GM18519 (cell line): ENCODE results near the gene BPIFB4.
"Not testable (repeated sequence)": the region's sequence is repeated elsewhere in the genome, so short reads cannot be mapped to it uniquely, and the experiment has no call there.

Experiments
- ATAC-seq: cut with Tn5 transposase; IDR thresholded peaks from one replicate; pipeline ENCODE4 v1.9.1; 2021; ENCODE audit warnings: mild to moderate bottlenecking, moderate library complexity; ENCODE audit not compliant: unreplicated experiment, low FRiP score

The BPIFB4 gene

DNA sequence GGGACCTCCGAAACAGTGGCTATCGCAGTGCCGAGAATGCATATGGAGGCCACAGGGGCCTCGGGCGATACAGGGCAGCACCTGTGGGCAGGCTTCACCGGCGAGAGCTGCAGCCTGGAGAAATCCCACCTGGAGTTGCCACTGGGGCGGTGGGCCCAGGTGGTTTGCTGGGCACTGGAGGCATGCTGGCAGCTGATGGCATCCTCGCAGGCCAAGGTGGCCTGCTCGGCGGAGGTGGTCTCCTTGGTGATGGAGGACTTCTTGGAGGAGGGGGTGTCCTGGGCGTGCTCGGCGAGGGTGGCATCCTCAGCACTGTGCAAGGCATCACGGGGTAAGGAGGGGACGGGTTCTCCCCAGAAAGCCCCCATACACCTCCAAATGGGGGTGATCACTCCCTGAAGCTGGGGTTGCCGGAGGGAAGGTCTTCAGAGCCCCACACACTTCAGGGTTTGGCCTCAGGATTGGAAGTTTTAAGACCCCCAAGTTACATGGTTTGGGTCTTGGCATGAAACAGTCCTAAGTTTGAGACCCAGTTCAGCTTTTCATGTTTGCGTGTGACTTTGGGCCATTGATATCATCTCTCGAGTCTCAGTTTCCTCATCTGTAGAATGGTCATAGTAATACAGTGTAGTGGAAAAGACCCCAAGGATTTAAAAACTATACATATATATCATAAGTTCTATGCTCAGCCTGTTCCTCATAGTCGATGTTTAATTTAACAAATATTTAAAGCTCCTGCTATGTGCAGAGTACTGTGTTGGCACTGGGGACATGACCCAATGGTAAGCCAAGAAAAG lies 4.3 kb downstream of the BPIFB4 start:
- ATAC-seq = no peak

DNA sequence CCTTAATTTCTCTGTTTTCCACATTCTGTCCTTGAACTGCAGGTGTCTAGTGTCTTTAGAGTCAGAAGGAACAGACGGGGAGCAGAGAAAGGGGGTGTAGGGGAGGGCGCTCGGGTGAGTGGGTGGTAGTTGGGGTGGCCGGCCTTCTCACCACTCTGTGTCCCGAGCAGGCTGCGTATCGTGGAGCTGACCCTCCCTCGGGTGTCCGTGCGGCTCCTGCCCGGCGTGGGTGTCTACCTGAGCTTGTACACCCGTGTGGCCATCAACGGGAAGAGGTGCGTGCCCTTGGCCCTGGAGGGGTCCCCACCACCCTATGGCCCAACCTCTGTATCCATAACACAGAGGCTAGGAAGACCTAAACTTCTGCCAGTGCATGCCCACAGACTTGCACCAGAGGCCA lies 5.3 kb downstream of the BPIFB4 start:
- no peak for ATAC-seq

DNA sequence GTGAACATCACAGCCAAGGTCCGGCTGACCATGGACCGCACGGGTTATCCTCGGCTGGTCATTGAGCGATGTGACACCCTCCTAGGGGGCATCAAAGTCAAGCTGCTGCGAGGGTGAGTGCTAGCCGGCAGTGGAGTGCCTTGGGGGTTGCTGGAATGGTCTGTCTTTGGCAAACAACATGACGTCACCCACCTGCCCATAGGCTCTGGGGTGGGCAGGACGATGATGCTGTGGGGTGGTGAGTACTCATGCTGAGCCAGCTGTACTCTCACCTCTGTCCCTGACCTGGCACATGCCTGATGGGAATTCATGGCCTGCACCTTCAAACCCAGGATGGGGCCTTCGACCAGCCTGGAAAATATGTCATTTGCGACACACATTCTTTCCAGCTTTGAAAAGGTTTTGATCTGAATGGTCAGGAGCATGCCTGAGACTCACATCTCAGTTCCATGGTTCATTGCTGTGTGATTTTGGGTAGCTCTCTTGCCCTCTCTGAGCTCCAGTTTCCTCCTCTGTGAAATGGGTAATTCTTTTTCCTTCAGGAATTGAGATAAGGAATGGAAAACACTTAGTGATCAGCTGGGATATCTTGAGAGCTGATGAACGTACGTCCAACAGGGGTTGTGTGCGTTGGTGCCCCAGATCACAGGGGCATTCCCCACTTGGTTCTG lies 6.7 kb downstream of the BPIFB4 start:
- ATAC-seq = no peak

DNA sequence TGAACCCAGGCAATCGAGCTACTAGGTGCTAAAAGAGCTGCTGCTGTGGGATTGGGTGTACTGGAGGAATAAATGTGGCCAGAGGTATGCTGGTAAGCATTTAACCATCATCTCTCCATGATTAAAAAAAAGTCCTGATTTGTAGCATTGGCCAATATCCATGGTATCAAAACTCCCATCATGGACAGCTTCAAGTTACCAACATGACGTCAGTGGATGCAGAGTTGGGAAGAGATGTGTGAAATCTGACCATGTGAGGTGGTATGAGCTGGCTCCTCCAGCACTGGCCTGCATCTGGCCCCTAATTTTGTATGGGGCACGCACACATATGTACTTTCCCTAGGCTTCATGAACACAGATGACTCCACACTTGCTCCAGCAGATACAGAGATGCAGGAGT lies 11.7 kb downstream of the BPIFB4 start:
- no peak for ATAC-seq

DNA sequence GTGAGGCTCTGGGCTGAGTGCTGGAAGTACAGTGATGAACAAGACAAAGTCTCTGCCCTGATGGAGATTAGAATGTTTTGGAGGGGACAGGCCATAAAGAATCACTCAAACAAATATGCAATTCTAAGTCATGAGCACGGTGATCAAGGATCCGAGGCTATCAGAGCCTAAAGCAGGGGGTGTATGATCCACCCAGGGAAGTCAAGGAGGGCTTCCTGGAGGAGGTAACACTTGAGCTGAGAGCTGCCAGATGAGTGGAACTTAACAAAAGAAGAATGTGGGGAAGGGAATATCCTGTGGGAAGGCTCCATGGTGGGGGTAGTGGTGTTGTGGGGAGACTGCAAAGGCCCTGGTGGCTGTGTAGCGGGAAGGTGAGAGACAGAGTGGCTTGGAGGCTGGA lies 12.2 kb downstream of the BPIFB4 start:
- ATAC-seq = no peak

DNA sequence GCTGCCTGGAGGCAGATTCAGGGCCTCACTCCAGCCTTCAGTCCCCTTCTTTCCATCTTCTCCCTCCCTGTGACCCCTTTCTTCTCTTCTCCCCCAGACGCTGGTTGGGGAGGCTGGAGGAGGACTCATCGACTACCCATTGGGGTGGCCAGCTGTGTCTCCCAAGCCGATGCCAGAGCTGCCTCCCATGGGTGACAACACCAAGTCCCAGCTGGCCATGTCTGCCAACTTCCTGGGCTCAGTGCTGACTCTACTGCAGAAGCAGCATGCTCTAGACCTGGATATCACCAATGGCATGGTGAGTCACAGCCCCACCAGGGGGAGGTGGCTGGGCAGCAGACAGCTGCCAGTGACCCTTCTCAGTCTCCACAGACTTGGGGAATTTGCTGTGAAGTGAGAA lies 12.9 kb downstream of the BPIFB4 start:
- ATAC-seq = no peak

DNA sequence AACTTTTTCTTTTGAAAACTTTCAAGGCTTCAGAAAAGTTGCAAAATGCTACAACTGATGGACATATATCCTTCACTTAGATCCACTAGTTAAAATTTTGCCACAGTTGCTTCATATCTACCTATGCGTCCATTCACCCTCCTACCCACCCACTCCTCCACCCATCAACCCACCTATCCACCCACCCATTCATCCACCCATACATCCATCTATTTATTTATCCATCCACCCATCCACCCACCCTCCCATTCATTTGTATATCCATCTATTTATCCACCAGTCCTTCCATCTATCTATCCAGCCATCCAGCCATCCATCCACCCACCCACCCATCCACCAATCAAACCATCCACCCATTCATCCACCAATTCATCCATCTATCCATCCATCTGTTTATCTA lies 13.6 kb downstream of the BPIFB4 start:
- ATAC-seq = no peak

DNA sequence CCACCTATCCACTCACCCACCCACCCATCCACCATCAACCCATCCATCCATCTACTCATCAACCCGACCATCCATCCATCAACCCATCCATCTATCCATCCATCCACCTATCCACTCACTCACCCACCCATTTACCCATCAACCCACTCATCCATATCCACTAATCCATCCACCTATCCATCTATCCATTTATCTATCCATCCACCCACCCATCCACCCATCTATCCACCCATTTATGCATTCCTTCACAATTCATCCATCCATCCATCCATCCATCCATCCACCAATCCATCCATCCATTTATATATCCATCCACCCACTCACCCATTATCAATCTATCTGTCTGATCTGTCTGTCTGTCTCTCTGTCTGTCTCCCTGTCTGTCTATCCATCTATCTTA lies 14.1 kb downstream of the BPIFB4 start:
- ATAC-seq = no peak

DNA sequence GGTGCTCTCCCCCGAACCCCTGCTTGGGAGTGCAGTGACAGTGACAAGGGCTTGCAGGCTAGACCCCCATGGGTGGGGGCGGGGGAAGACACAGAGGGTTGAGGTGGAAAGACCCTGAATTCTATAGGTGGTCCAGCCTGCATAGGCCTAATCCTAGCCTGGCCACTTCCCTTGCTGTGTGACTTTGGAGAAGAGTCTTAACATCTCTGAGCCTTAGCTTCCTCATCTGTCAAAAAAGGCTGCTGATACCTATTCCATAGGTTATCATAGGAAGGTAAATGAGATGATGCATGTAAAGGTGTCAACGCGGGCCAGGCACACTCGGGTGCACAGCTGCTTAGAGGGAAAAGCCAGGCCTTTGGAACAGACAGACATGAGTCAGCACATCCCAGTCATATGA lies 15.8 kb downstream of the BPIFB4 start:
- ATAC-seq = no peak

DNA sequence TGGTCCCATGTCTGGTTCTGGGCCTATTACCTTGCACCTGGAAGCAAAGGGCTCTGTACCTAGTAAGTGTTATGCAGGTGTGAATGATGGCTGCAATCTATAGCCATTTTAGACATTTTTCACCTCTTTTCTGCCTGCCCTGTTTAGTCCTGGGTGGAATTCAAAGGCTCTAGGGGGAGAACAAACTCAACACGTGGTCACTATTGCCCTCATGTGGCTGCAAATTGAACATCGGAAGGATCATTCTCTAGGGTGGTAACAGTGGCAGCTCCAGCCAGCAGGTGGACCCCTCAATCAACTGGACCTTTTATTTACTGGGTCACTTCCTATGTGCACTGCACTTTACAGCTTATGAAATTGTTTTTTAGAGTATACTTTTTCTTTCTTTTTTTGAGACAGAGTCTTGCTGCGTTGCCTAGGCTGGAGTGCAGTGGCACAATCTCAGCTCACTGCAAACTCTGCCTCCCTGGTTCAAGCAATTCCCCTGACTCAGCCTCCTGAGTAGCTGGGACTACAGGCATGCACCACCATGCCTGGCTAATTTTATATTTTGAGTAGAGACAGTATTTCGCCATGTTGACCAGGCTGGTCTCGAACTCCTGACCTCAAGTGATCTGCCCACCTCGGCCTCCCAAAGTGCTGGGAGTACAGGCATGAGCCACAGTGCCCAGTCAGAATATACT lies 16.6 kb downstream of the BPIFB4 start:
- not testable (repeated sequence) for ATAC-seq

DNA sequence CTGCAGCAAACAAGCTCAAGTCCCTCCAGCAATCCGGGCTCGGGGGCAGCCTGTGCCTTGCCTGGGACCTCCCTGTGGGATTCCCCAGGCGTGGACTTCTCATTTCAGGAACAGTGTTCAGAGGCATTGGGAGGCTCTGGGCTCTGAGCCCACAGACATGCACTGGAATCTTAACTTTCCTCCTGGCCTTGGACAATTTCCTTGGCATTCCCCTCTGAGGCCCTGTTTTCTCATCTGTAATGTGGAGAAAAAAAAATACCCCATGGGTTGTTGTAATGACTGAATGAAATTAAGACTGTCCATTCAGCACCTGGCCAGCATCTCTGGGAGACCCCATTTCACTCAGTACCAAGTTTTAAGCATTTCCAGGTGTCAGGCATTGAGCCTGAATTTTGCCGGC lies 17.6 kb downstream of the BPIFB4 start:
- ATAC-seq = no peak

DNA sequence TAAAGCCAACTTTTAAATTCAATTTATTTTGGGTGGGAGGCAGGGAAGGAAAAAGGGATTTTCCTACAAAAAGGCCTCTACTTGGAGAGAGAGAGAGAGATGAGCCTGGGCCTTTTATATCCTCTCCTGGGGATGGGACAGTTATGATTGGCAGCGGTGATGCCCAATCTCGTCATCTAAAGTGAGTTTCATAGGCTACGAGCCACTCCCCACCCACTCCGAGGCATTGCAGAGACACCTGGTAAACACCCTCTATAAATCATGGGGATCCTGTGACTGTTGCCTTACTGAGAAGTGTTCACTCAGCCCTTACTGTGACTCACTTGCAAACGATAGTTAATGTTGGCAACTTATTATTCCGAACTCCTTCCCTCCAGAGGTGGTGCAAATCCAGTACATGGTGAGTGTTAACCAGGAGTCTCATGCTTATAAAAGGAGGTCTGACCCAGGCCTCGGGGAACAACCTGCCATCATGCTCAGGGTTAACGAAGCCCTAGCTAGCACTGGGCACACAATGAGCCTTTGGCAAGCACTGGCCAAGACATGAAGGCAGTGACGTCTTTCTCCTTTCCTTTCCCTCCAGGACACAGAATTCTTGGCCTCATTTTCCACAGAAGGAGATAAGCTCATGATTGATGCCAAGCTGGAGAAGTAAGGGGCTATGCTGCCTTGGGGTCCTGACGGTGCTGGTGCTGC lies 20.5 kb downstream of the BPIFB4 start:
- no peak for ATAC-seq

DNA sequence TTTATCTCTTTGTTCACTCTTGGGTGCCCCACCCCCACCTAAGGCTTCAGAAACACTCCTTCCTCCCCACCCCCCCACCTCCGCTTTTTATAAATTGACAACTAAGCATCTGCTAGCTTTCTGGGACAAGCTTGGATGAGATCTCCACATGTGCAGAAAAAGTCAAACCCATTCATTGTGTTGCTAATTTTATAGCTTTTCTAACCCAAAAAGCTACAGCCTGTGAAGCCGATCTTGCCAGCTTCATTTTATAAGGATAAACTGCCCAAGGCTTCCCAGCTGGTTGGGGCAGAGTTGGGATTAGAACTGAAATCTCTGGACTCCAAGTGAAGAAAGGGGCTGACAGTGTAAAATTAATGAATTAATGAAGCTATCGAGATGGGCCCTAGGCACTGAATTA lies 24.1 kb downstream of the BPIFB4 start:
- no peak for ATAC-seq

DNA sequence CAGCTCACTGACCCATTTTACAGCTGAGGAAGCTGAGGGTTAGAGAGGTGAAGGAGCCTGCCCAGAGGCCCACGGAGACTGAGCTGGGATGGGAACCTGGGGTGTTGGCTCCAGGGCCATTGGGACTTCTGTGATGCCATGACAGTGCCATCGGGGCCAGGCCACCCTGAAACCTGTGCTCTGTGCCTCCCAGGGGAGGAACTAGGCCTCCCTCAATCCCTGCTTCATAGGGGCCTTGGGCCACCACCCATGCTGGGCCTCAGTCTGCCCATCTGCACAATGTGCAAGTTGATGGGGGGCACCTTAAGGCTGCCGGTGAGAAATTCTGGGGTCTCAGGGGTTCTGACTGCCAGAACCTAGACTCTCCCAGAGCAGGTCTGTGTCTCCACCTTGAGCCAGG lies 24.9 kb downstream of the BPIFB4 start:
- ATAC-seq = no peak

DNA sequence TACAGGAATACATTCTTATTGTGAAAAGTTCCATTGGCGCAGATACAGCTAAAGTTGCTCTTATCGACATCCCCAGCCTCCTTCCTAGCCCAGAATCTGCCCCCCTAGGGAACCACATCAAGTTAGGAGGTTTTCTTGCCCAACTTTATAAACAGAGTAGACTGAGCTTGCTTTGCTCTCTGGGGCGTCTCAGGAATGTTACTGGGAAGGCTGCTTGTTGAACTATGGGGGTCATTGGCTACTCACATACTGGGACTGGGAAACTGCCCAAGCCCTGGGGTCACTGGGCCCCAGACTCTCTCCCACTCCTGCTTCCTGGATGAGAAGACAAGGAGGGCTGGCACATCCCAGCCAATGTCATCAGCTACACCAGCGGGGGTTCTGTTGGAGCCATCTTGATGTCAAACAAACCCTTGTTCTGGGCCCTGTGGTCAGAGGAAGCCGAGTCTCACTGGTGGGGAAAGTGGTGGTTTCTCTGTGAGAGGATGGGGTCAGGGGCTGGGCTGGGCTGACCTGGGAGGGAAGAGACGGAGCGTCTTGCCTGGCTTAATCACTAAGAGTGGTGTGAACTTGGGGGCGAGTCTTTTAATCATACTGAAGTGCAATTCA lies 26.0 kb downstream of the BPIFB4 start:
- no peak for ATAC-seq

DNA sequence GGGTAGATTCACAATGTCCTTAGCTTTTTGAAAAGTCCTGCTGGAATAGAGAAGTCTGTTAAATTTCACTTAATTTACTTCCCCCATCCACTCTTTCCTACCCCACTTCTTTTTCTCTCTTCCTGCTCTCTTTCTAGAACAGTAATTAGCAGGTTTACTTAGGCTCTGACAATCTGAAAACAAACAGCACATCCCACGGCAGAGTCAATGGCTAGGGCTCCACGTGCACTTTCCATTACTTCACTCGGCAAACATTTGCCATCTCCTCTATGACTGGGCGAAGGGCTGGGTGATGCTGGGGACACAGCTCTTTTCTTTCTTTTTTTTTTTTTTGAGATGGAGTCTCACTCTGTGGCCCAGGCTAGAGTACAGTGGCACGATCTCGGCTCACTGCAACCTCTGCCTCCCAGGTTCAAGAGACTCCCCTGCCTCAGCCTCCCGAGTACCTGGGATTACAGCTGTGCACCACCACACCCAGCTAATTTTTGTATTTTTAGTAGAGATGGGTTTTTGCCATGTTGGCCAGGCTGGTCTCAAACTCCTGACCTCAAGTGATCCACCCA lies 26.7 kb downstream of the BPIFB4 start:
- not testable (repeated sequence) for ATAC-seq

DNA sequence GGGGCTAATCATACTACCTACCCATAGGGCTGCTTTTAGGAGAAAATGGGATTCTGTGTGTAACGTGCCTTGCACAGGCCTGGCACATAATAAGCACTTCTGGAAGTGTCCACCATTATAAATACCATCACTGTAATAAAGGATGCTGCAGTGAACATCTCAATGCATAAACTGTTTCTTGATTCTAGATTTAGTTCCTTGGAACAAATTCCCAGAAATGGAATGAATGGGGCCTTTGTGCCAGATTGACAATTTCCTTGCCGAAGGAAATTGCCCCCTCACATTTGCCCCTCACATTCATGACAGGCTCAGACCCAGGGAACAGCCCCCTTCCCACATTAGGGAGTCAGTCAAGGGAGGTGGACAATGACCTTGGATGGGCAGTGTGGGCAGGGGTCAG lies 29.2 kb downstream of the BPIFB4 start:
- ATAC-seq = no peak

DNA sequence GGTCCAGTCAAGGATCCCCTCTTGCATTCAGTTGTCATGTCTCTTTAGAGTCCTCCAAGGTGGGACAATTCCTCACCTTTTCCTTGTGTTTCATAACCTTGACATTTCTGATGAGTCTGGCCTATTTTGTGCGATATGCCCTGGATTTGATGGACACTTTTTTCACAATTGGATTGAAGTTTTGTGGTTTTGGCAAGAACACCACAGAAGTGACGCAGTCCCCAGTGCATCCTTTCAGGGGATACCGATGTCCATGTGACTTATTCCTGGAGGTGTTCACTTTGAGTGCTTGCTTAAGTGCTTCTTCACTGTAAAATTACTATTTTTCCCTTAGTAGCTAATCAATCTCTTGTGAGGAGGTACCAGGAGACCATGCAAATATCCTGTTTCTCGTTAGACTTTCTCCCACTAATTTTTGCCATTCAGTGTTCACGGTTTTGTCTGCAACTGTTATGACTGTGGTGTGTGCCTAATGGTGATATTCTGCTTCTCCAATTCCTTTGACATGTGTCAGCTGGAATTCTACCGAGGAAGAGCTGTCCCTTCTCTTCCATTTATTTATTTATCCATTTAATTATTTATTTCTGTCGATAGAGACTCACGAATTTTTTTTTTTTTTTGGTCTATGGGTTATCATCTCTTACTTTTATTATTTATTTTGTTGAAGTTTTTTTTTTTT lies 30.8 kb downstream of the BPIFB4 start:
- no peak for ATAC-seq

DNA sequence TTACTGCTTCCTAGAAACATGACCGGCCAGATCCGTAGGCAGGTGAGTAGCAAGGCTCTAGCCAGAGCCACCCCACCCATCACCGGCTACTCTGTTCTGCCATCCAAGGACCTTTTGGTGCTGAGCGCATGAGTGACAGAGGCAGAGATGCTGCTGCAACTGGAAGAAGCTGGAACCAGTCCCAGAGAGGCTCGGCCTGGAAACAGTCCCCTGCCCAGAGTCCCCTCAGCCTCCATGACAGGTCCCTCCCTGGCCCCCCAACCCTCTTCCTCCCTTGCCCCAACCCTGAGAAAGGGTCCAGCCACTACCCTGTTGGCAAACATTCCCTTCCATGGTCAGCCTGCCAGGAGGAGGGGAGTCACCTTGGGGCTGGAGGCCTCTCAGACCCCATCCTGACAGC lies 31.9 kb downstream of the BPIFB4 start:
- ATAC-seq = no peak
